HG03135 (cell line): ENCODE measurements around the gene HDAC9.
"Not testable (repeated sequence)": the region's sequence is repeated elsewhere in the genome, so short reads cannot be mapped to it uniquely, and the experiment has no call there.

Experiments
- ATAC-seq: cut with Tn5 transposase; IDR thresholded peaks from one replicate; pipeline ENCODE4 v1.9.1; 2021; ENCODE audit warnings: mild to moderate bottlenecking, moderate library complexity; ENCODE audit not compliant: unreplicated experiment

The HDAC9 gene

GRCh38 chr7:18702071-18702829, 206.7 kb downstream of the HDAC9 start:
- ATAC-seq: no peak

DNA sequence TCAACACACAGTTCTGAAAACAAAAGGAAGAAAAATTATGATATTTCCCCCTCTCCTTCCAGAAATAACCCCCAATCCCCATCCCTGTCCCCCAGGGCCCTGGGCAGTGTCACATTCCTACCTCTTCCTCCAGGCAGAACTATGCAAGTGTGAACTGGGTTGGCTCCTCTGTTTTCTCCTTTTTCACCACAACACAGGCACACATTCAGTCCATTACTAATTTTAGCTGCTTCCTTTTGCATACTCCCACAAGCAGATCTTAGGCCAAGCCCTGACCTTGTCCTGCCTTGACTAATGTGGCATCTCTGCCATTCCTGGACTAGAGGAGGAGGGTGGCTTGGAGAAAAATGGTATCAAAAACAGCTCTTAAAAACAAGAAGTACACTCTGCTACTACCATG, 208.1 kb downstream of the HDAC9 start:
- ATAC-seq: no peak

DNA sequence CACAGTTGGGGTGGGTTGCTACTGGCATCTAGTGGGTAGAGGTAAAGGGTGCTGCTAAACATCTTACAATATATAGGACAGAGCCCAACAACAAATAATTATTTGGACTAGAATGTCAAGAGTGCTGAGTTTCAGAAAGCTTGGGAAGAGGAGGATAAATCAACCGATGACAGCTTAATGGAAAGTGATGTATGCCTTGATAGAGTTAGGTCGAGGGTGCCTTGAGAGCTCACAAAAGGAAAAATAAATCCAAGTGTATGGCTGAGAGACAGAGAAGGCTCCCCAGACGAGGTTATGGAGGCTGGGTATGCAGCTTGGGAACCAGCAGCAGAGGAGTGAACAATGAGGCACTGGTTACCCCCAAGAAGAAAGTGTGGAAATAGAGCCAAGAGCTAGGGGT, 211.1 kb downstream of the HDAC9 start:
- no peak for ATAC-seq

DNA sequence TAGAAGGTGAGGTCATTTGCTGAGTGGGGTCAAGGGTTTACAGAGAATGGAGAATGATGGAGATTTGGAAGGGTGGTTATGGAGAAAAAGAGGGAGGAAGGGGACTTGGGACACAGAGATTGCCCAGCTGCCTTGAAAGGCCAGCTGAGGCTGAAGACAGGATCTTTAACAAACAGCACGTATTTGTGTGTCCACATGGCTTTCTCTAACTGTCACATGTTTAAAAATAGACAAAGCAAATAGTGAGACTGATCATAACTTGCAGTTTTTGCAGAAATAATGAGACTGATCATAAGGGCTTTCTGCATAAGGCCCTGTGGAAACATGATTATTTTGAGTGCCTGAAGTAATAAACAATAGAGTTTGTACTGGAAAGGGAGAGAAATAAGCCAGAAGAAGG, 212.7 kb downstream of the HDAC9 start:
- ATAC-seq: no peak

DNA sequence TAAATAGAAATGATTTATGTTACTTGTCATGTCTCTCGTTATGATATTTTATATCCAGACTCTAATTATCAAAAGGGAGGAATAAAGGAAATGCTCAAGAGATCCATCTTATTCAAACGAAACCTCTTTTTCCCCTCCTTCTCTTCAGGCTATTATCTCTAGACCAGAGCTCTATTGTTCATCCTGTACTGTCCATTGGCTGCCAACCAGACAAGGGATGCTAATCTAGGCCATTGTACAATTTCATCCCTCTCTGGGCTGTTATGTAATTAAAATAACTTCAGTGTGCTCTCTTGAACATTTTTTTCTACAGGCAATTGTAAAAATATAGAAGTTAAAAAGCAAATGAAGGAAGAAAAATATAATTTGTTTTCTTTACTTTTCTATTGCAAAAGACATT, 220.4 kb downstream of the HDAC9 start:
- ATAC-seq: no peak

DNA sequence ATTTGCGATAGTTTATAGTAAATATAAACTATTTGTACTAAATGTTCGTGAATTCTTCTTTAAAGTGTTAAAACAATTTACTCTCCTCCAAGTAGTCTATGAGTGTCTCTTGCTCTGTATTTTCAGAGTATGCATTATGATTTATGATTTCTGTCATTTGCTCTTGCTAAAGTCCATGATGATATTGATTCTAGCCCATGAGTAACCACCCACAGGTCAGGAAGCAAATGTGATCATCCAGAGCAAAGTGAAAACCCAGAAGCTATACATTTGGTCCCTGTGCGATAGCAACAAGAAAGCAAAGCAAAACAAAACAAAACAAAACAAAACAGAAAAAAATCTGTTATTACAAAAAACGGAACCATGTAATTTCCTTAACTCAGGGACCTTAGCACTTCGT, 225.9 kb downstream of the HDAC9 start:
- no peak for ATAC-seq

DNA sequence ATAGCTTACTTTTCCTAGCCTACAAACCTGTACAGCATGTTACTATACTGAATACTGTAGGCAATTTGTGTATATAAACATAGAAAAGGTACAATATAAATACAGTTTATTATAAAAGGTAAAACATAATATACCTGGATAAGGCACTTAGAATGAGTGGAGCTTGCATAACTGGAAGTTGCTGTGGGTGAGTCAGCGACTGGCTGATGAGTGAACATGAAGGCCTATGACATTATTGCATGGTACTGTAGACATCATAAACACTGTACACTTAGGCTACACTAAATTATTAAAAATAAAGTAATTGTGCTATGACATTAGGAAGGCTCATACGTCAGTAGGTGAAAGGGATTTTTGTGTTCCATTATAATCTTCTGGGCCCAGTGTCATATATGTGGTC, 228.8 kb downstream of the HDAC9 start:
- no peak for ATAC-seq

GRCh38 chr7:18727115-18727870, 231.7 kb downstream of the HDAC9 start:
- ATAC-seq: no peak

DNA sequence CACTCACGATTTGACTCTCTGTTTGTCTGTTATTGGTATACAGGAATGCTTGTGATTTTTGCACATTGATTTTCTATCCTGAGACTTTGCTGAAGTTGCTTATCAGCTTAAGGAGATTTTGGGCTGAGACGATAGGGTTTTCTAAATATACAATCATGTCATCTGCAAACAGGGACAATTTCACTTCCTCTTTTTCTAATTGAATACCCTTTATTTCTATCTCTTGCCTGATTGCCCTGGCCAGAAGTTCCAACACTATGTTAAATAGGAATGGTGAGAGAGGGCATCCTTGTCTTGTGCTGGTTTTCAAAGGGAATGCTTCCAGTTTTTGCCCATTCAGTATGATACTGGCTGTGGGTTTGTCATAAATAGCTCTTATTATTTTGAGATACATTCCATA, 240.5 kb downstream of the HDAC9 start:
- not testable (repeated sequence) for ATAC-seq

DNA sequence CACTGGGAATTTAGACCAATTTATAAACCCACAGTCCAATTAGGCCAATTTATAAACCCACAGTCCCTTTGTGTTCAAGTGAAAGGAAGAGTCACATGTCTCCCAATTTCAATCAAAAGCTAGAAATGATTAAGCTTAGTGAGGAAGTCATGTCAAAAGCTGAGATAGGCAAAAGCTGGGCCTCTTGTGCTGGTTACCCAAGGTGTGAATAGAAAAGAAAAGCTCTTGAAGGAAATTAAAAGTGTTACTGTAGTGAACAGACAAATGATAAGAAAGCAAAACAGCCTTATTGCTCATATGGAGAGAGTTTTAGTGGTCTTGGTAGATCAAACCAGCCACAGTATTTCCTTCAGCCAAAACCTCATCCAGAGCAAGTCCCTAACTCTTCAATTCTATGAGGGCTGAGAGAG, 245.0 kb downstream of the HDAC9 start:
- no peak for ATAC-seq

- ATAC-seq: no peak
Measured at GRCh38 chr7:18753972-18754610, 258.5 kb downstream of the HDAC9 start.

GRCh38 chr7:18754766-18755165, 259.2 kb downstream of the HDAC9 start:
- no peak for ATAC-seq

DNA sequence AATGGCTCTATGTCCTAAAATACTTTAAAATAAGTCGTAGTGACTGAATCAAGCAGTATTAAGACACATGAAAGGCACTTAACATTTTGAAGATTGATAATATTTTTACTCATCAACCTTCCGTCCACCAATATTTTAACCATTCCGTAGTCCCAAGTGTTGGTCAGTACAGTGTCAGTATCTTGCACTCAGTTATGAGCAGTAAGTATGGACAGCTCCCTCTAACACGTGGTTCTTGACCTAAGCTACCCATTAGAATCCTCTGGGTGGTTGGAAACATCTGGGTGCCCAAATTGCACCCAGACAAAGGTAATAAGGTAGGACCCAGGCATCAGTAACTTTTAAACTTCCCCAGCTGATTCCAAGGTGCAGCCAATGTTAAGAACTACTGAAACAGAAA, 260.2 kb downstream of the HDAC9 start:
- no peak for ATAC-seq

DNA sequence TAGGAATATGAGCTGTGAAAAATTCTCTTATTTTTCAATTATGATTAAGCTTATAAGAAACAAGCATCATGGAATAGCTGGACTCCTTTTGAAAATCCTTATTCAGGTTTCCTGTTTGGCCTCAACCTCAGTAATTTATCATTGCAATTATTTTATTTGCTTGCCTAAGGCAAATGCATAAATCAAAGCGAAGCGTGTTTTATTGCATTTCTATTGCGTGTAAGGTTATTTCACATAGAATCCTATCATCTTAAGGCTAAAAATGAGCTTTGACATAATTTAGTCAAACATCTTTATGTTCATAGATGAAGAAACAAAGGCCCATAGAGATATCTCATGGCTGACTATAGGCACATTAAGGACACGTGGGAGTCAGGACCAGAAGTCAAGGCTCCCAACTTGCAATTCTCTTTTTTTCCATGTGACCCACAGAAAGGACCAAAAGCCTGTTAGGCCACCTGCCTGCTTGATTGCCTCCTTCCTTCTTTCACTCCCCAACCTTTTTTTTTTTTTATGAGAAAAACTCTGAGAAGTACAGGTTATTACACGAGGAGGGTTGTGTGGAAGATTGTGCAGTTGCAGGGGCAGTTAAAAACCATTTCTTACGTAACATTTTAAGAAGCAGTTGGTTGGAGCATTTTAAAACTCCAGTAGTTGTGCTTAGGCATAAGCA, 261.0 kb downstream of the HDAC9 start:
- no peak for ATAC-seq

DNA sequence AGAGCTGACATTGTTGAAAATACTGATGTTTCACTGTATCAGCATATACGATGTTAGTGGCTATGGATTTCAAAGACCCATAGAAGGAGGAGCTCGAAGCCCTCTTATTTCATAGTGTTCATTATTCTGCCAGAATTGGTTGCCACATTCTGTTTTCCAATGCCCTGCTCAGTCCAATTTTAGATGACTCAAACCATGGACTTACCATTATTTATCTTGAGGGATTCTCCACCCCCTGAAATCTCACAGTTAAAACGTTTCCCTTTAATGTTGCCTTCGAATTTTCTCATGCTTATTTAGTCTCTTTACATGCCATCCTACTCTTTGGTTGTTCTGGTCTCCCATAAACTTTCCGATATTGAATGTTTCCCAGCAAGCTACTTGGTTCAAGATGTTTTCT, 264.5 kb downstream of the HDAC9 start:
- no peak for ATAC-seq

DNA sequence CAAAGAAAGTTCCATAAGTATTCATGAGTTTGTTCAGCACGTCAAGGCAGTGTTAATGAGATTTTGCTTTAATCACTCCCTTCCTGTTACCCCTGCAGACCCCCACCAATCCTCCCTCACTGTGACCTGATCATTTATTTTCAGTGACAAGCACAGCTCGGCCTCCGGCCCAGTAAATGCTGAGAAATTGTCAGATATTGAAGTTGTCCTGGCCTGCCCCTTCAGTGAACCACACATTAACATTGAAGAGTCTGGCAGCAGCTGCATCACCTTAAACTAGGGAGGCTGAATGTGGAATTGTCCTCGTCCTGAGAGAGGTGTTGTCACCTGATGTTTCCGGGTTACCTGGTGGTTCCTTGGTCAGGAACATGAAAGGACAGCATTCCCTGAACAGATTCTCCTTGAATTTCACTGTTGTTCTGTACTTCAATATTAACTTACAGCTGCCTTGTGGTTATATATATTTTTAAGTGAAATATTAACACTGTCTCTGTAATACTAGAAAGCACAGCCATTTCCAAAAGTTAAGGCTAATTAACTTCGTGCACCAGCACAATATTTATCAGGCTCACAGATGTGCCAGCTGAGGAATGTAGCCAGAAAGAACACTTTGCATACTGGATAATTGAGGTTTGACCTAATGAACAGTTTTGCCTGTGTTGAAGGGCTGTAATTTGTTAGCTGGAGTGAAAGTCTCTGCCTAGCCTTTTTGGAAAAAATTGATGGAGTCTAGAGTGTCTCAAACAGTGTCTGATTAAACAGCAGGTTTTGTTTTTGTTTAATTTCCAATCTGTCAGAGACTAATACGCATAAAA, 265.3 kb downstream of the HDAC9 start:
- ATAC-seq: no peak

DNA sequence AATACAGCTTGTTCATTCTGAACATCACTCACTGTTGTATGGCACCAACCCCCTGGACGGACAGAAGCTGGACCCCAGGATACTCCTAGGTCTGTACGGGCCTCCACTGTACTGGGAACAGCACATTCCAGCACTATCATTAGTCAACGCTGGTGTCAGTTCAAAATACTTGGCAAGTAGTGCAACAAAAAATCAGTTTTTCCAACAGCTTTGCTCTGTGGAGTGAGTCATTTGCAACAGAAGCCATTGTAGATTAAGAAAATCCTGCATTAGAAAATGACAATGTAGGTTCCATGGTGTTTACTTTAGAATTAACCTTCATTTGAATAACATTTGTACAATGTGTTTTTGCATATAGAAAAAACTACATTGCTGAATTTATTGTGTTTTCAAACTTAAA, 266.6 kb downstream of the HDAC9 start:
- ATAC-seq: no peak

DNA sequence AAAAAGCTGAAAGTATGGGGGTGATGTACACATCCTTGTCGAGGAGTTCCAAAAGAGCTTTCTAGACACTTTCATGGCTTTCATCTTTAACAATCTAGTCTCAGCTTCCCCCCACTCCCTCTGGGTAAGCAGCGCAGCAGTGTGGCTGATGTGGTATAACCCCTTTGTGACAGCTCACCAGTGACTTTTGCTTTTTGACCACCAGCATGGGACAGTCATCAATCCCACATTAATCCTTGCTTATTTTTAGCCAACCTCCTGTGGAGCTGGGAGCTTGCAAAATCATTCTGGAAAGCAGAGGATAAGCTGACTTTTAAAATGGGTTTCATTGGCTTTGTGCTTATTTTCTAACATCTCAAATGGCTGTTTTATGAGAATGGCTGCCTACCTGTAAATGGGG, 272.7 kb downstream of the HDAC9 start:
- ATAC-seq: no peak

DNA sequence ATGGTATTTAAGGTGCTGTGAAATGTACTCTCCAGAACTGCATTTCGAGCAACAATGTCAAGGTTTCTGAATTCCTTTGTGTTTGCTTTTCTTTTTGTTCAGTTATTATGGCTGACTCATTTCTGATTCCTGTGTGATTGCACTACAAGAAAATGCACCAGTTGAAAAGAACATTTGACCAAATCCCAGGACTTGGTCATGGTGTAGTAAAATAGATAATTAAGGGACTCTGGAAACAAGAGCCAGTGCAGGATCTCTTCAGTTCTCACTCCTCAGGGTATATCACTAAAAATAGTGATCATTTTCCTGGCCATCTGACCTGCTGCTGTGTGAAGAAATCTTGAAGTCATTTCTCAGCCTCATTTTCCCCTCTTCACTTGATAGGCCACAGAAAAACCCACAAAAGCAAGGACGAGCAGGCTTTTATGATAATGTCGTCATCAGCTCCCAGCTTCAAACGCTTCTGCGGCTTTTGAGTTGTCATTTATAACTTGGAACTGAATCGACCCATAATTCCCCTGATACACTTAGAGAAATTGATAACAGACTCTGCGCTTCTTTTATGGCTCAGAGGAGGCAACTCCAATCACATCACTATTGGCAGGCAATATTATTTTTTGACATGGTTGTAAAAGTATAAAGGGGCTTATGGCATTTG, 274.7 kb downstream of the HDAC9 start:
- no peak for ATAC-seq

DNA sequence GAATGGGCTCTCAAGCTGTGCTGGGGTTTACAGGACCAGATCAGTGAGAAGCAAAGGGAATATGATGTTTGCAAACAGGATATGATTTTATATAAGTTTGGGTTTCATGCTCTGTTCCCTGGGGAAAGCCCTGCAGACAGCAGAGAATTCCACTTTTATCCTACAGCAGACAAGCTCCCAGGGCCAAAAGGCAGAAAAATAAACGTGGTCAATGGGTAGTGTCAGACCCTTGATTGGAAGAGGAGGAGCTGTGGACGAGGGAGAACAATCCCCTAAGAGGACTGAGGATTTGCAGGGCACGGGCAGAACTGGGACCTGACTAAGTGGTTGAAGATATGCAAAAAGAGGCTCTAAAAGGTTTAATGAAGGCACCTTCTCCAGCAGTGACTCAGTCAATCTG, 275.3 kb downstream of the HDAC9 start:
- no peak for ATAC-seq
